WTC11 (cell line): ENCODE data around the gene ADI1. TPM values are rescaled to one million over a fixed set of nuclear protein-coding genes. Genes with fewer than 3 reads are reported as not detected.

Source experiments
- ATAC-seq: fragments of 200-7000 bp; cut with Tn5 transposase; 2 replicates; pipeline ENCODE4 v1.10.0; 2021; ENCODE audit warnings: mild to moderate bottlenecking, moderate library complexity
- CTCF ChIA-PET: fragments of 300-600 bp; sonication (Branson Sonifier 250); formaldehyde crosslinking; loops from one replicate; lab custom pipeline; 2021; ENCODE audit warnings: antibody characterized with exemption; lab: Charles Lee
- POLR2A ChIA-PET: fragments of 350-600 bp; sonication (Branson Sonifier 250); formaldehyde crosslinking; loops from one replicate; lab custom pipeline; 2021; ENCODE audit warnings: antibody characterized with exemption; lab: Charles Lee
- DNase-seq: peaks from one replicate; pipeline ENCODE4 v3.0.0; 2021; ENCODE audit warnings: low spot score
- H3K27ac Mint-ChIP-seq: 2 replicates; pipeline ENCODE4 v1.8.0; 2021; ENCODE audit warnings: mixed read lengths
- H3K27me3 Mint-ChIP-seq: 2 replicates; pipeline ENCODE4 v1.8.0; 2021; ENCODE audit warnings: low read depth, mild to moderate bottlenecking, moderate library complexity, mixed read lengths
- H3K36me3 Mint-ChIP-seq: 2 replicates; pipeline ENCODE4 v1.8.0; 2021; ENCODE audit warnings: mixed read lengths
- H3K4me1 Mint-ChIP-seq: 2 replicates; pipeline ENCODE4 v1.8.0; 2022; ENCODE audit warnings: mixed read lengths
- H3K4me3 Mint-ChIP-seq: 2 replicates; pipeline ENCODE4 v1.8.0; 2021; ENCODE audit warnings: mild to moderate bottlenecking, moderate library complexity, mixed read lengths
- H3K9me3 Mint-ChIP-seq: 2 replicates; pipeline ENCODE4 v1.8.0; 2021; ENCODE audit warnings: mixed read lengths
- AR ChIP-seq: fragments of 250-450 bp; sonication (Bioruptor Pico); IDR thresholded peaks from 2 replicates; pipeline ENCODE4 v1.9.0; 2021; ENCODE audit warnings: mild to moderate bottlenecking
- CTCF ChIP-seq: fragments of 200-600 bp; IDR thresholded peaks from 2 replicates; pipeline ENCODE4 v1.8.0; 2022; ENCODE audit warnings: antibody characterized with exemption
- E2F1 ChIP-seq: sonication (generic); formaldehyde crosslinking; IDR thresholded peaks from 2 replicates; pipeline ENCODE4 v1.8.0; 2022; ENCODE audit warnings: mild to moderate bottlenecking, missing genetic modification reagents
- ELF4 ChIP-seq: sonication (generic); formaldehyde crosslinking; IDR thresholded peaks from 2 replicates; pipeline ENCODE4 v1.8.1; 2022; ENCODE audit warnings: low read depth, mild to moderate bottlenecking, moderate library complexity, missing genetic modification reagents
- EMX1 ChIP-seq: fragments of 250-450 bp; sonication (Bioruptor Pico); IDR thresholded peaks from 2 replicates; pipeline ENCODE4 v1.8.0; 2021; ENCODE audit warnings: mild to moderate bottlenecking
- FOXJ3 ChIP-seq: sonication (generic); formaldehyde crosslinking; IDR thresholded peaks from 2 replicates; pipeline ENCODE4 v1.9.0; 2021; ENCODE audit warnings: missing genetic modification reagents, mild to moderate bottlenecking, borderline replicate concordance
- FOXP1 ChIP-seq: sonication (generic); formaldehyde crosslinking; IDR thresholded peaks from 2 replicates; pipeline ENCODE4 v1.8.0; 2022; ENCODE audit warnings: missing genetic modification reagents, mild to moderate bottlenecking, moderate library complexity, borderline replicate concordance
- GRHL2 ChIP-seq: fragments of 250-450 bp; sonication (Bioruptor Pico); IDR thresholded peaks from 2 replicates; pipeline ENCODE4 v1.8.0; 2022; ENCODE audit warnings: mild to moderate bottlenecking, moderate library complexity; ENCODE audit not compliant: insufficient replicate concordance, severe bottlenecking
- NFYB ChIP-seq: sonication (generic); formaldehyde crosslinking; conservative IDR thresholded peaks from 2 replicates; pipeline ENCODE4 v1.8.0; 2022; ENCODE audit warnings: low read depth, missing genetic modification reagents
- NR1H2 ChIP-seq: sonication (generic); formaldehyde crosslinking; IDR thresholded peaks from 2 replicates; pipeline ENCODE4 v1.9.0; 2021; ENCODE audit warnings: mild to moderate bottlenecking, moderate library complexity, missing genetic modification reagents
- PREB ChIP-seq: sonication (generic); formaldehyde crosslinking; IDR thresholded peaks from 2 replicates; pipeline ENCODE4 v1.8.1; 2022; ENCODE audit warnings: mild to moderate bottlenecking, missing genetic modification reagents, moderate library complexity, borderline replicate concordance
- RELA ChIP-seq: sonication (generic); formaldehyde crosslinking; IDR thresholded peaks from 2 replicates; pipeline ENCODE4 v1.8.1; 2022; ENCODE audit warnings: missing genetic modification reagents, mild to moderate bottlenecking, borderline replicate concordance
- RORB ChIP-seq: fragments of 250-450 bp; sonication (Bioruptor Pico); IDR thresholded peaks from 2 replicates; pipeline ENCODE4 v1.9.0; 2021; ENCODE audit warnings: mild to moderate bottlenecking
- ZNF232 ChIP-seq: sonication (generic); formaldehyde crosslinking; IDR thresholded peaks from 2 replicates; pipeline ENCODE4 v1.8.0; 2022; ENCODE audit warnings: mild to moderate bottlenecking, missing genetic modification reagents
- ZNF263 ChIP-seq: sonication (generic); formaldehyde crosslinking; IDR thresholded peaks from 2 replicates; pipeline ENCODE4 v1.8.1; 2022; ENCODE audit warnings: low read depth, mild to moderate bottlenecking, moderate library complexity, missing genetic modification reagents
- ZNF281 ChIP-seq: sonication (generic); formaldehyde crosslinking; IDR thresholded peaks from 2 replicates; pipeline ENCODE4 v1.8.0; 2023; ENCODE audit warnings: mild to moderate bottlenecking, missing genetic modification reagents
- ZNF317 ChIP-seq: sonication (generic); formaldehyde crosslinking; IDR thresholded peaks from 2 replicates; pipeline ENCODE4 v1.8.1; 2023; ENCODE audit warnings: low read depth, mild to moderate bottlenecking, moderate library complexity, missing genetic modification reagents, borderline replicate concordance
- ZNF416 ChIP-seq: fragments of 250-450 bp; sonication (Bioruptor Pico); IDR thresholded peaks from 2 replicates; pipeline ENCODE4 v1.9.0; 2021; ENCODE audit warnings: mild to moderate bottlenecking, inconsistent platforms
- ZNF423 ChIP-seq: fragments of 250-450 bp; sonication (Bioruptor Pico); IDR thresholded peaks from 2 replicates; pipeline ENCODE4 v2.1.2; 2022; ENCODE audit warnings: mild to moderate bottlenecking, moderate library complexity
- ZNF425 ChIP-seq: fragments of 250-450 bp; sonication (Bioruptor Pico); conservative IDR thresholded peaks from 2 replicates; pipeline ENCODE4 v1.9.0; 2021; ENCODE audit warnings: mild to moderate bottlenecking
- ZNF671 ChIP-seq: fragments of 250-450 bp; sonication (Bioruptor Pico); IDR thresholded peaks from 2 replicates; pipeline ENCODE4 v1.8.0; 2021; ENCODE audit warnings: mild to moderate bottlenecking
- total RNA-seq: library from RNA; stranded (reverse); gene quantifications from 3 replicates; pipeline ENCODE4 v1.2.3, GENCODE V29; 2021

The ADI1 gene
- total RNA-seq, 1 experiment from 2014 or later, result 21.4 TPM

GRCh38 chr2:3534251-3534814, 15.0 kb upstream of the ADI1 start (continued):
- no peak for TF ChIP-seq ZNF425 (CRISPR knock-in tag)
- TF ChIP-seq RORB (CRISPR knock-in tag), result no peak

- Mint-ChIP-seq H3K27me3 (no peaks in the 10 kb centered on the region), H3K4me3 (no peak overlapping the region), H3K27ac (no peak overlapping the region)
- ATAC-seq, result peak; percentile 57
- peak; percentile 17 for DNase-seq
- TF ChIP-seq NFYB (CRISPR knock-in tag), result peak; percentile 34; the same call in 1 of the 2 replicates
- TF ChIP-seq NR1H2 (CRISPR knock-in tag), result no peak
- TF ChIP-seq, all 79 proteins: peak for 1
- H3K36me3 Mint-ChIP-seq, result no peaks in the 10 kb centered on the region
- CTCF ChIA-PET, result interaction anchor here (0.6 to 1.8 kb wide), 2 partner anchors 14 to 110 kb away, joined by 3 to 5 read pairs; no protein-coding TSS in a partner anchor
- H3K4me1 Mint-ChIP-seq, result peaks cover 10% of the 10 kb centered on the region
- POLR2A ChIA-PET, result interaction anchor here (1.2 kb wide), 1 partner anchor 25 kb away, joined by 3 read pairs; the partner anchor contains the start of gene RNASEH1
- H3K9me3 Mint-ChIP-seq, result peaks cover 7% of the 10 kb centered on the region
Observed at GRCh38 chr2:3533836-3534235, 14.5 kb upstream of the ADI1 start.

GRCh38 chr2:3532941-3533340, 13.6 kb upstream of the ADI1 start:
- ChIA-PET CTCF (interaction anchor here (1.8 kb wide), 1 partner anchor 109 kb away, joined by 5 read pairs; no protein-coding TSS in a partner anchor), POLR2A (no interaction called here)
- Mint-ChIP-seq H3K36me3 (no peaks in the 10 kb centered on the region), H3K4me1 (peaks cover 10% of the 10 kb centered on the region), H3K9me3 (peaks cover 7% of the 10 kb centered on the region), H3K4me3 (no peak overlapping the region), H3K27ac (no peak overlapping the region), H3K27me3 (no peaks in the 10 kb centered on the region)
- DNase-seq, result no peak
- ATAC-seq, result no peak
- TF ChIP-seq ZNF281 (CRISPR knock-in tag) (no peak), ZNF423 (no peak), PREB (CRISPR knock-in tag) (no peak), ZNF671 (CRISPR knock-in tag) (no peak), AR (CRISPR knock-in tag) (no peak), ZNF263 (no peak), RELA (no peak), GRHL2 (no peak), ZNF317 (CRISPR knock-in tag) (no peak), FOXJ3 (CRISPR knock-in tag) (no peak), EMX1 (CRISPR knock-in tag) (no peak), E2F1 (CRISPR knock-in tag) (no peak), CTCF (no peak), ELF4 (CRISPR knock-in tag) (no peak), FOXP1 (CRISPR knock-in tag) (no peak), ZNF416 (CRISPR knock-in tag) (no peak), ZNF232 (no peak)
